Left lung (tissue), 10 donors: ENCODE data around the gene EEF1AKMT3. TPM values are rescaled to one million over a fixed set of nuclear protein-coding genes. Genes with fewer than 3 reads are reported as not detected.

Experiments
- ATAC-seq: fragments of 200-7000 bp; cut with Tn5 transposase; one replicate; pipeline ENCODE4 v1.9.1; 2020; ENCODE audit warnings: moderate library complexity
- DNase-seq, 4 donors: peaks; one replicate each; pipeline ENCODE4 v3.0.0-alpha.2; 2013 to 2020
- H3K27ac ChIP-seq, 2 donors: fragments of 200-600 bp; sonication (generic) in 1 of 2; one replicate each; pipeline versions ENCODE4 v1.5.0 to v1.8.0; 2020 to 2021
- H3K27me3 ChIP-seq, 2 donors: fragments of 200-600 bp; sonication (generic) in 1 of 2; one replicate each; pipeline versions ENCODE4 v1.5.0 to v1.8.0; 2020 to 2021
- H3K36me3 ChIP-seq, 2 donors: fragments of 200-600 bp; sonication (generic) in 1 of 2; one replicate each; pipeline versions ENCODE4 v1.5.0 to v1.8.0; 2020 to 2021
- H3K4me1 ChIP-seq, 2 donors: fragments of 200-600 bp; one replicate each; pipeline ENCODE4 v1.8.0; 2021
- H3K4me3 ChIP-seq, 2 donors: fragments of 200-600 bp; sonication (generic) in 1 of 2; one replicate each; pipeline versions ENCODE4 v1.5.0 to v1.8.0; 2020 to 2021; ENCODE audit warnings: mild to moderate bottlenecking in 1 of 2
- H3K9me3 ChIP-seq, 2 donors: fragments of 200-600 bp; sonication (generic) in 1 of 2; one replicate each; pipeline versions ENCODE4 v1.5.0 to v1.8.0; 2020 to 2021
- intact Hi-C, 2 donors: fragments of 100-400 bp; cut with DNase I; formaldehyde crosslinking; loops; one replicate each; pipeline versions ENCODE4 v1.11.2 to v1.14.2; 2022
- microRNA-seq, 2 donors: library from miRNA; unstranded; fragments of <30 nt; microRNA quantifications; one replicate each; pipeline ENCODE4, GENCODE V29; 2019
- polyA plus RNA-seq, 6 donors: library from polyadenylated mRNA; unstranded; fragments of 120-200 nt; gene quantifications; one replicate each; pipeline ENCODE4 v1.2.1, GENCODE V29; 2013; ENCODE audit not compliant: insufficient read length in 6 of 6
- total RNA-seq, 2 donors: library from RNA; stranded (reverse); fragmentation: NEBNext Ultra II Directional; extraction: Animal tissue kit (Norgen Biotek cat#: 25700); gene quantifications; one replicate each; pipeline ENCODE4 v1.2.1, GENCODE V29; 2021
- TF ChIP-seq, protein P1 (sequence below), 2 donors: fragments of 200-600 bp; sonication (generic) in 1 of 2; IDR thresholded peaks; one replicate each; pipeline versions ENCODE4 v1.5.0 to v1.8.0; 2021; ENCODE audit warnings: antibody characterized with exemption in 2 of 2
- donor health status: DM: no; HTN: yes; CAD: no.
- donor health status: DM: no; HTN: no; CAD: no.

The EEF1AKMT3 gene
- total and polyA plus RNA-seq, 8 donors, result 6.2 to 19.7 (median 16.6) TPM

DNA sequence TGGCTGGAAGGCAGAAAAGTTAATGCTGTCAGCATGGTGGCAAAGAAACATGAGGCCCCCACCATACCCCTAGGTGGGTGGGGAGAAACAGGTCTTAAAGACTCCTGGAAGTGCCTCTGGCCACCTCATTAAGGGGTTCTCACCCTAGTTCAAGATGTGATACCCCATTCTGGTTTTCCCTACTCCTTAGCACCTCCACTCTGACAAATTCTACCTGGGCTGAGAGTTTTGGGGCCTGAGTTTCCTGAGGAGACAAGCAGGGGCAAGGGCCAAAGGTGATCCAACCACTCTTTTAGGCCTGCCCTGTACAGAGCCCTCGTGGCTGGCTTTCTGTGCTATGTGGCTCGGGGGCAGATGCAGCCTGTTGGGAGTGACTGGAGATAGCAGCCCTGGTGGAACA, 54.0 kb downstream of the EEF1AKMT3 start:
- no peak for DNase-seq
- Histone ChIP-seq H3K27me3 (no peaks in the 10 kb centered on the region), H3K4me1 (peaks cover 21 to 52% of the 10 kb centered on the region in 2 donors), H3K36me3 (peaks cover 26 to 81% of the 10 kb centered on the region in 2 donors), H3K9me3 (no peaks in the 10 kb centered on the region), H3K27ac (peak overlapping the region in 1 of 2 donors; percentile 55), H3K4me3 (no peak overlapping the region)
- TF ChIP-seq, protein P1, sequence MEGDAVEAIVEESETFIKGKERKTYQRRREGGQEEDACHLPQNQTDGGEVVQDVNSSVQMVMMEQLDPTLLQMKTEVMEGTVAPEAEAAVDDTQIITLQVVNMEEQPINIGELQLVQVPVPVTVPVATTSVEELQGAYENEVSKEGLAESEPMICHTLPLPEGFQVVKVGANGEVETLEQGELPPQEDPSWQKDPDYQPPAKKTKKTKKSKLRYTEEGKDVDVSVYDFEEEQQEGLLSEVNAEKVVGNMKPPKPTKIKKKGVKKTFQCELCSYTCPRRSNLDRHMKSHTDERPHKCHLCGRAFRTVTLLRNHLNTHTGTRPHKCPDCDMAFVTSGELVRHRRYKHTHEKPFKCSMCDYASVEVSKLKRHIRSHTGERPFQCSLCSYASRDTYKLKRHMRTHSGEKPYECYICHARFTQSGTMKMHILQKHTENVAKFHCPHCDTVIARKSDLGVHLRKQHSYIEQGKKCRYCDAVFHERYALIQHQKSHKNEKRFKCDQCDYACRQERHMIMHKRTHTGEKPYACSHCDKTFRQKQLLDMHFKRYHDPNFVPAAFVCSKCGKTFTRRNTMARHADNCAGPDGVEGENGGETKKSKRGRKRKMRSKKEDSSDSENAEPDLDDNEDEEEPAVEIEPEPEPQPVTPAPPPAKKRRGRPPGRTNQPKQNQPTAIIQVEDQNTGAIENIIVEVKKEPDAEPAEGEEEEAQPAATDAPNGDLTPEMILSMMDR (IDR thresholded peaks at IDR 0.05), result no peak
- ATAC-seq, result no peak
- intact Hi-C loops, result loop anchor here in 1 of 2 donors (10.0 kb wide), 1 partner anchor 68 kb away; no protein-coding TSS in a partner anchor

DNA sequence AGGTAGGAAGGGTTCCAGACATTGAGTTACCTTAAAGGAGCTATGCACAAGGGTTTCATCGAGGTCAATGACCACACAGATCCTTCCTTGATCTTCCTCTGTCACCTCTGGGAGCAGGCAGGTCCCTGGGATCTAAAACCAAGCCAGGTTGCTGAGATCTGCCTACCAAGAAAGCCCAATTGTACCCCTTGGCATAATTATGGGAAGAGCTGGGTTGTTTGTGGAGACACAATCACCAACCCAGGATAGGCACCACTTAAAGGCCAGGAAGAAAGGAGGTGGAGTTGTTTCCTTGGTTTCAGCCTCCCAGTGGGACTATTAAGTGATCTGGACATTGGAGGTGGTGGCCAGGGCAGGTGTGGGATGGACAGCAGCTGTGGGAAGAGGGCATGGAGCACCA, 54.6 kb downstream of the EEF1AKMT3 start:
- DNase-seq (no peak), ATAC-seq (no peak)
- TF ChIP-seq, protein P1 (IDR thresholded peaks at IDR 0.05), result no peak
- peaks cover 26 to 75% of the 10 kb centered on the region in 2 donors for H3K36me3 ChIP-seq
- peaks cover 27 to 55% of the 10 kb centered on the region in 2 donors for H3K4me1 ChIP-seq
- no peak overlapping the region for H3K4me3 ChIP-seq
- no peaks in the 10 kb centered on the region for H3K9me3 ChIP-seq
- intact Hi-C loops, result loop anchor here in 1 of 2 donors (10.0 kb wide), 1 partner anchor 68 kb away; no protein-coding TSS in a partner anchor
- H3K27ac ChIP-seq, result peak overlapping the region in 1 of 2 donors; percentile 55
- no peaks in the 10 kb centered on the region for H3K27me3 ChIP-seq

DNA sequence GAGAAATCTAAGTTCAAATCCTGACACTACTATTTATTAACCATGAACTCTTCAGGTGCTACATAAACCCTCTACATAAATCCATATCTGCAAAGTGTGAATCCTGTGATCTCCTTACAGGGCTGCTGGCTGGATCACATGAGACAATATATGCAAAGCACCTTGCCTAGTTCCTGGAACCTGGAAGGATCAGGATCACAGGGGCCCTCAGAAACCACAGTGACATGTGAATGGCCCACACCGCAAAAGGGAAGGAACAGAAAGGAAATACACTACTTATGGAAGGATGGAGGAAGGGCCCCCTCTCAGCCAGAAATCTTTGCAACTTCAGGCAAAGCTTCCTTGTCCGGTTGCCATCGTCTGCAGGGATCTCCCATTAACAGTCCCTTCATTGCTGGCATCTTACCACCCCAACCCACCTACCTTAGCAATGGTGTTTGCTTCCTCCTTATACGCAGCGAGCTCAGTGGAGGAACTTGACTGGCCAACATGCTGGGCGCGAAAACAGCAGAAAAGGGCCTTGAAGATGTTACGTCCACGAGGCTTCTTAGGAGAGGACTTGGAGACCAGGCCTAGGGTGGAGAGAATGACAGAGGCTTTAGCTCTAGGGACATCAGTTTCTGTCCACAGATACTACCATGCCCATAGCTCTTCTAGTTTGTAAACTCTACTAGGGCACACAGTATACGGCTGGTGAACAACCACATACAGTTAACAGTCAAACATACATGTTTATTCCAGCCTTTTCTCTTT, 56.8 kb downstream of the EEF1AKMT3 start:
- Histone ChIP-seq H3K9me3 (no peaks in the 10 kb centered on the region), H3K27me3 (no peaks in the 10 kb centered on the region), H3K4me1 (peaks cover 48 to 58% of the 10 kb centered on the region in 2 donors), H3K4me3 (no peak overlapping the region), H3K27ac (peak overlapping the region in 1 of 2 donors; percentile 60), H3K36me3 (peaks cover 23 to 53% of the 10 kb centered on the region in 2 donors)
- ATAC-seq (no peak), DNase-seq (no peak)
- intact Hi-C loops, result loop anchor here in 1 of 2 donors (10.0 kb wide), 1 partner anchor 66 kb away; no protein-coding TSS in a partner anchor
- TF ChIP-seq, protein P1 (IDR thresholded peaks at IDR 0.05), result no peak

DNA sequence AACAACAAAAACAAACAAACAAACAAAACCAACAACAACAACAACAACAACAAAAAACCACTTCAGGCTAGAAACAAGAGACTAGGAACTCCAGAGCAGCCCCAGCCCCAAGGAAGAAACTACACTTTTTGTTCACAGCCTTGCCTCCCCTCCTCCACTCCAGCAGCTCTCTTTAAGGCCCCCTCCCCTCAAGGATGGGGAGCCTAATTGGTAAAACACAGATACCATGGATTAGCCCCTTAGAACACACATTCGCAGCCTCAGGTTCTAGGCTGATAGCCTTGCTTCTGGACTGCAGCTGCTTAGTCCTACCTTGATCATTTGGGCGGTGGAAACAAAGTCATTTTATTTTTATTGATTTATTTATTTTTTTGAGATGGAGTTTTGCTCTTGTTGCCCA, 58.0 kb downstream of the EEF1AKMT3 start:
- Histone ChIP-seq H3K9me3 (no peaks in the 10 kb centered on the region), H3K27me3 (no peaks in the 10 kb centered on the region), H3K4me3 (no peak overlapping the region), H3K4me1 (peaks cover 60 to 70% of the 10 kb centered on the region in 2 donors), H3K27ac (peak overlapping the region; percentile 55 to 60), H3K36me3 (peaks cover 18 to 41% of the 10 kb centered on the region in 2 donors)
- ATAC-seq (no peak), DNase-seq (no peak)
- intact Hi-C loops, result loop anchor here in 1 of 2 donors (5.0 kb wide), 1 partner anchor 67 kb away; no protein-coding TSS in a partner anchor
- TF ChIP-seq, protein P1 (IDR thresholded peaks at IDR 0.05), result no peak

Small RNAs within 50 kb of the gene (microRNA-seq; reads per million reads assigned to microRNA genes)
- gene MIR26A2 (142 to 166 reads per million in 2 donors), gene MIR6759 (0 reads per million in 2 donors)

Other genes starting within 250 kb of the EEF1AKMT3 start
- 100 to 1,000 TPM in 1 of 2 donors, 10 to 100 TPM in 1; 69.1 to 111 TPM for gene MBD6, start 249.8 kb upstream of the EEF1AKMT3 start, total RNA-seq
- 10 to 100 TPM; 61.3 to 84.6 (median 73.2) TPM for gene MBD6, start 249.8 kb upstream of the EEF1AKMT3 start, polyA plus RNA-seq
- gene DCTN2, start 225.4 kb upstream of the EEF1AKMT3 start, total RNA-seq, result 100 to 1,000 TPM; 104 to 111 TPM
- gene DCTN2, start 225.4 kb upstream of the EEF1AKMT3 start, polyA plus RNA-seq, result 100 to 1,000 TPM; 150 to 162 (median 156) TPM
- under 1 TPM; 0.38 to 0.50 TPM for gene KIF5A, start 222.6 kb upstream of the EEF1AKMT3 start, total RNA-seq
- gene KIF5A, start 222.6 kb upstream of the EEF1AKMT3 start, polyA plus RNA-seq, result 1 to 10 TPM; 4.3 to 6.5 (median 5.4) TPM
- 10 to 100 TPM; 43.4 to 44.1 TPM for gene PIP4K2C, start 181.4 kb upstream of the EEF1AKMT3 start, total RNA-seq
- 10 to 100 TPM; 17.0 to 22.2 (median 21.3) TPM for gene PIP4K2C, start 181.4 kb upstream of the EEF1AKMT3 start, polyA plus RNA-seq
- 10 to 100 TPM; 20.1 to 30.4 TPM for gene DTX3, start 167.8 kb upstream of the EEF1AKMT3 start, total RNA-seq
- 10 to 100 TPM; 51.3 to 64.8 (median 57.2) TPM for gene DTX3, start 167.8 kb upstream of the EEF1AKMT3 start, polyA plus RNA-seq
- gene ARHGEF25, start 161.2 kb upstream of the EEF1AKMT3 start, total RNA-seq, result 10 to 100 TPM; 16.5 to 20.0 TPM
- 10 to 100 TPM; 45.1 to 53.4 (median 46.4) TPM for gene ARHGEF25, start 161.2 kb upstream of the EEF1AKMT3 start, polyA plus RNA-seq
- 1 to 10 TPM; 2.0 to 3.8 TPM for gene B4GALNT1, start 139.4 kb upstream of the EEF1AKMT3 start, total RNA-seq
- 1 to 10 TPM in 5 of 6 donors, under 1 TPM in 1; 0.78 to 1.8 (median 1.3) TPM for gene B4GALNT1, start 139.4 kb upstream of the EEF1AKMT3 start, polyA plus RNA-seq
- gene OS9, start 78.5 kb upstream of the EEF1AKMT3 start, total RNA-seq, result 100 to 1,000 TPM; 282 to 321 TPM
- gene OS9, start 78.5 kb upstream of the EEF1AKMT3 start, polyA plus RNA-seq, result 100 to 1,000 TPM; 200 to 228 (median 219) TPM
- 1 to 10 TPM; 1.9 to 5.8 TPM for gene AGAP2, start 33.9 kb upstream of the EEF1AKMT3 start, total RNA-seq
- gene AGAP2, start 33.9 kb upstream of the EEF1AKMT3 start, polyA plus RNA-seq, result under 1 TPM; 0.31 to 0.57 (median 0.48) TPM
- 10 to 100 TPM; 33.5 to 40.0 TPM for gene TSPAN31, start 27.6 kb upstream of the EEF1AKMT3 start, total RNA-seq
- gene TSPAN31, start 27.6 kb upstream of the EEF1AKMT3 start, polyA plus RNA-seq, result 10 to 100 TPM; 69.2 to 83.8 (median 76.5) TPM
- 100 to 1,000 TPM in 1 of 2 donors, 10 to 100 TPM in 1; 80.1 to 130 TPM for gene CDK4, start 20.3 kb upstream of the EEF1AKMT3 start, total RNA-seq
- gene CDK4, start 20.3 kb upstream of the EEF1AKMT3 start, polyA plus RNA-seq, result 100 to 1,000 TPM; 215 to 269 (median 245) TPM
- gene MARCHF9, start 17.5 kb upstream of the EEF1AKMT3 start, total RNA-seq, result 10 to 100 TPM; 17.4 to 22.4 TPM
- gene MARCHF9, start 17.5 kb upstream of the EEF1AKMT3 start, polyA plus RNA-seq, result 10 to 100 TPM; 16.5 to 22.6 (median 19.5) TPM
- 1 to 10 TPM; 1.5 to 4.7 TPM for gene CYP27B1, start 5.5 kb upstream of the EEF1AKMT3 start, total RNA-seq
- 1 to 10 TPM in 4 of 6 donors, under 1 TPM in 2; 0.58 to 3.4 (median 1.4) TPM for gene CYP27B1, start 5.5 kb upstream of the EEF1AKMT3 start, polyA plus RNA-seq
- gene METTL1, start 509 bp upstream of the EEF1AKMT3 start, total RNA-seq, result 10 to 100 TPM; 17.3 to 39.2 TPM
- 10 to 100 TPM; 26.3 to 40.2 (median 30.6) TPM for gene METTL1, start 509 bp upstream of the EEF1AKMT3 start, polyA plus RNA-seq
- 10 to 100 TPM; 25.6 to 26.2 TPM for gene TSFM, start 10.2 kb downstream of the EEF1AKMT3 start, total RNA-seq
- 10 to 100 TPM; 26.9 to 35.3 (median 31.5) TPM for gene TSFM, start 10.2 kb downstream of the EEF1AKMT3 start, polyA plus RNA-seq
- 10 to 100 TPM; 10.5 to 12.8 TPM for gene AVIL, start 46.1 kb downstream of the EEF1AKMT3 start, total RNA-seq
- 10 to 100 TPM; 10.7 to 21.6 (median 20.0) TPM for gene AVIL, start 46.1 kb downstream of the EEF1AKMT3 start, polyA plus RNA-seq
- gene CTDSP2, start 74.1 kb downstream of the EEF1AKMT3 start, total RNA-seq, result 100 to 1,000 TPM; 179 to 210 TPM
- gene CTDSP2, start 74.1 kb downstream of the EEF1AKMT3 start, polyA plus RNA-seq, result 100 to 1,000 TPM; 275 to 321 (median 287) TPM
- gene ATP23, start 169.0 kb downstream of the EEF1AKMT3 start, total RNA-seq, result 1 to 10 TPM; 6.1 to 6.4 TPM
- 10 to 100 TPM in 1 of 6 donors, 1 to 10 TPM in 5; 8.6 to 14.1 (median 9.2) TPM for gene ATP23, start 169.0 kb downstream of the EEF1AKMT3 start, polyA plus RNA-seq